Astrocyte (in vitro differentiated cells and primary cell): ENCODE data around the gene PLXNB1. TPM values are rescaled to one million over a fixed set of nuclear protein-coding genes. Genes with fewer than 3 reads are reported as not detected.

Experiments
- DNase-seq: peaks from one replicate; pipeline ENCODE4 v3.0.0-alpha.2; 2010; ENCODE audit warnings: low read depth
- FAIRE-seq: peaks from 2 replicates; lab custom pipeline; 2011; peaks lifted over from hg19 to GRCh38; lab: Jason Lieb, UNC
- H2AFZ ChIP-seq: 2 replicates; pipeline ENCODE4 v1.6.0; 2012; ENCODE audit warnings: low read depth, low read length, inconsistent platforms
- H3K27ac ChIP-seq: 2 replicates; pipeline ENCODE4 v1.5.1; 2011; ENCODE audit warnings: low read depth, low read length, inconsistent platforms
- H3K27me3 ChIP-seq: 2 replicates; pipeline ENCODE4 v1.6.0; 2011; ENCODE audit warnings: low read length, inconsistent platforms; ENCODE audit not compliant: insufficient read depth
- H3K36me3 ChIP-seq: 2 replicates; pipeline ENCODE4 v1.5.1; 2011; ENCODE audit warnings: low read length, inconsistent platforms; ENCODE audit not compliant: insufficient read depth
- H3K4me1 ChIP-seq: 2 replicates; pipeline ENCODE4 v1.5.1; 2011; ENCODE audit warnings: low read length, inconsistent platforms; ENCODE audit not compliant: insufficient read depth
- H3K4me2 ChIP-seq: 2 replicates; pipeline ENCODE4 v1.6.0; 2012; ENCODE audit warnings: low read length, inconsistent platforms
- H3K4me3 ChIP-seq: 2 replicates; pipeline ENCODE4 v1.5.1; 2011; ENCODE audit warnings: low read depth, mild to moderate bottlenecking, low read length, inconsistent platforms; ENCODE audit not compliant: insufficient read depth
- H3K79me2 ChIP-seq: 2 replicates; pipeline ENCODE4 v1.6.0; 2012; ENCODE audit warnings: mild to moderate bottlenecking, low read length, inconsistent platforms; ENCODE audit not compliant: insufficient read depth
- H3K9ac ChIP-seq: 2 replicates; pipeline ENCODE4 v1.6.0; 2012; ENCODE audit warnings: mild to moderate bottlenecking, low read length, inconsistent platforms
- H3K9me3 ChIP-seq: 2 replicates; pipeline ENCODE4 v1.5.1; 2012; ENCODE audit warnings: low read depth, mild to moderate bottlenecking, low read length, inconsistent platforms; ENCODE audit not compliant: insufficient read depth
- H4K20me1 ChIP-seq: 2 replicates; pipeline ENCODE4 v1.6.0; 2012; ENCODE audit warnings: low read length, inconsistent platforms; ENCODE audit not compliant: insufficient read depth
- H3K27ac Mint-ChIP-seq: one replicate; pipeline ENCODE4 v1.8.0; 2021; ENCODE audit warnings: mild to moderate bottlenecking, mixed read lengths; ENCODE audit not compliant: unreplicated experiment
- H3K27me3 Mint-ChIP-seq: one replicate; pipeline ENCODE4 v1.8.0; 2021; ENCODE audit warnings: low read depth, mixed read lengths; ENCODE audit not compliant: unreplicated experiment
- H3K36me3 Mint-ChIP-seq: one replicate; pipeline ENCODE4 v1.8.0; 2021; ENCODE audit warnings: low read depth, mixed read lengths; ENCODE audit not compliant: unreplicated experiment
- H3K4me1 Mint-ChIP-seq: one replicate; pipeline ENCODE4 v1.8.0; 2021; ENCODE audit warnings: low read depth, mixed read lengths; ENCODE audit not compliant: unreplicated experiment
- H3K4me3 Mint-ChIP-seq: one replicate; pipeline ENCODE4 v1.8.0; 2021; ENCODE audit warnings: mild to moderate bottlenecking, moderate library complexity, mixed read lengths; ENCODE audit not compliant: unreplicated experiment
- H3K9me3 Mint-ChIP-seq: one replicate; pipeline ENCODE4 v1.8.0; 2021; ENCODE audit warnings: mild to moderate bottlenecking, mixed read lengths; ENCODE audit not compliant: unreplicated experiment
- CTCF ChIP-seq: IDR thresholded peaks from 2 replicates; pipeline ENCODE4 v1.5.1; 2011; ENCODE audit warnings: low read depth, mild to moderate bottlenecking, inconsistent platforms, low read length, moderate library complexity; ENCODE audit not compliant: insufficient read depth
- EZH2 ChIP-seq: IDR thresholded peaks from 2 replicates; pipeline ENCODE4 v1.6.1; 2012; ENCODE audit warnings: mild to moderate bottlenecking, low read length, inconsistent platforms; ENCODE audit not compliant: insufficient read depth
- total RNA-seq: library from RNA; stranded (reverse); gene quantifications from 2 replicates; pipeline ENCODE4 v1.2.1, GENCODE V29; 2021

The PLXNB1 gene
- total RNA-seq, 1 donor from 2014 or later, result 59.2 TPM

GRCh38 chr3:48411041-48411588, 18.8 kb downstream of the PLXNB1 start:
- no peak for DNase-seq
- H3K27ac Mint-ChIP-seq, result no peak overlapping the region
- peaks cover 33% of the 10 kb centered on the region for H3K36me3 Mint-ChIP-seq
- H3K4me1 Mint-ChIP-seq, result no peaks in the 10 kb centered on the region
- TF ChIP-seq EZH2 (no peak), CTCF (no peak)
- no peak overlapping the region for H2AFZ ChIP-seq
- no peak overlapping the region for H3K4me3 Mint-ChIP-seq
- no peaks in the 10 kb centered on the region for H3K9me3 ChIP-seq
- peaks cover 4% of the 10 kb centered on the region for H3K36me3 ChIP-seq
- no peak for FAIRE-seq
- no peaks in the 10 kb centered on the region for H3K4me1 ChIP-seq
- no peaks in the 10 kb centered on the region for H3K9me3 Mint-ChIP-seq
- H4K20me1 ChIP-seq, result peaks cover 14% of the 10 kb centered on the region
- H3K4me3 ChIP-seq, result no peak overlapping the region
- H3K27me3 Mint-ChIP-seq, result no peaks in the 10 kb centered on the region
- H3K79me2 ChIP-seq, result no peaks in the 10 kb centered on the region
- H3K9ac ChIP-seq, result no peak overlapping the region
- H3K4me2 ChIP-seq, result no peak overlapping the region
- no peak overlapping the region for H3K27ac ChIP-seq
- no peaks in the 10 kb centered on the region for H3K27me3 ChIP-seq

- H3K9me3 Mint-ChIP-seq, result no peaks in the 10 kb centered on the region
- FAIRE-seq, result no peak
Measured at GRCh38 chr3:48410205-48411040, 19.5 kb downstream of the PLXNB1 start.

More at GRCh38 chr3:48410205-48411040, 19.5 kb downstream of the PLXNB1 start:
- no peak overlapping the region for H3K4me3 ChIP-seq
- no peaks in the 10 kb centered on the region for H3K27me3 ChIP-seq
- H2AFZ ChIP-seq, result no peak overlapping the region
- H3K9me3 ChIP-seq, result no peaks in the 10 kb centered on the region
- H3K27ac ChIP-seq, result no peak overlapping the region
- TF ChIP-seq CTCF (no peak), EZH2 (no peak)
- no peaks in the 10 kb centered on the region for H3K4me1 ChIP-seq
- DNase-seq, result no peak
- H3K79me2 ChIP-seq, result no peaks in the 10 kb centered on the region
- Mint-ChIP-seq H3K27ac (no peak overlapping the region), H3K27me3 (no peaks in the 10 kb centered on the region), H3K4me1 (no peaks in the 10 kb centered on the region), H3K36me3 (peaks cover 33% of the 10 kb centered on the region), H3K4me3 (no peak overlapping the region)
- H4K20me1 ChIP-seq, result peaks cover 14% of the 10 kb centered on the region
- peaks cover 4% of the 10 kb centered on the region for H3K36me3 ChIP-seq
- H3K4me2 ChIP-seq, result no peak overlapping the region
- no peak overlapping the region for H3K9ac ChIP-seq
